ENCODE results near the gene IRX3.

IRX3 gene

DNA sequence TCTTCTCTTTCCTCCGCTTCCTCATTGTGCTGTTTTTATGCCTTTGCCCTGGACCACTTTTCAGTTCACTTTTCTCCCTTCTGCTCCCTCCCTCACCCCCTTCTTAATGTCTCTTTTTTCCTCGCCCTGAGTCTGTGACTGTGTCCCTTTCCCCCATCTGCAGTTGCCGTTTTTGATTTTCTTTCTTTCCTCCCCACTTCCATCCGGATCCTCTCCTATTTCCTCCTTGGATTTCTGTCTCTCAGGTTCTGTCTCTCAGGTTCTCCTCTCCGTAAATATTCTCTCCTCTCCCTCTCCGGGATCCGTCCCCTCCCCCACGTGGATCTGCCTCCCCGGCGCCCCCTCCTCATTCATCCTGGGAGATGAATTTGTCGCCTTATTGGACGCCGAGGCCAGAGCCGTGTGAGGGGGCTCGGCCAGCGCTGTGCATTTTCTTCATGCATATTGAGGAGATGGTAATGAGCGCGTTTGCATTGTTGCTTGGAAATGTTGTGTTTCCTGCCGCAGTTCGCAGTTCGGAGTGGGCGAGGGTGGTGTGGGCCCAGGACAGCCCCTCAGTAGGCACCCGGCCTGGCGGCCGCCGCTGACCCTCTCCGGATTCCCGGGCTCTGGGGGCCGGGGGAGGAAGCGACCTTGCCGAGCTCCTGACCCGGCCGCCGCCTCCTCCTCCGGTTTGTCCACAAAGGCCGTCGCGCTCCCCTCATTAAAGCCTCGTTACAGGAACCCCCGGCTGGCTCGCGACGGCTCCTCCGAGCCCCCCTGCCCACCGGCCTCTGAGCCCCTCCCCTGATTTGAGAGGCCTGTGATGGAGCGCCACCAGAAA lies 4.5 kb upstream of the IRX3 start:
- DNase-seq: no peak

GRCh38 chr16:54289945-54290832 lies 3.6 kb upstream of the IRX3 start:
- no peak for DNase-seq

DNA sequence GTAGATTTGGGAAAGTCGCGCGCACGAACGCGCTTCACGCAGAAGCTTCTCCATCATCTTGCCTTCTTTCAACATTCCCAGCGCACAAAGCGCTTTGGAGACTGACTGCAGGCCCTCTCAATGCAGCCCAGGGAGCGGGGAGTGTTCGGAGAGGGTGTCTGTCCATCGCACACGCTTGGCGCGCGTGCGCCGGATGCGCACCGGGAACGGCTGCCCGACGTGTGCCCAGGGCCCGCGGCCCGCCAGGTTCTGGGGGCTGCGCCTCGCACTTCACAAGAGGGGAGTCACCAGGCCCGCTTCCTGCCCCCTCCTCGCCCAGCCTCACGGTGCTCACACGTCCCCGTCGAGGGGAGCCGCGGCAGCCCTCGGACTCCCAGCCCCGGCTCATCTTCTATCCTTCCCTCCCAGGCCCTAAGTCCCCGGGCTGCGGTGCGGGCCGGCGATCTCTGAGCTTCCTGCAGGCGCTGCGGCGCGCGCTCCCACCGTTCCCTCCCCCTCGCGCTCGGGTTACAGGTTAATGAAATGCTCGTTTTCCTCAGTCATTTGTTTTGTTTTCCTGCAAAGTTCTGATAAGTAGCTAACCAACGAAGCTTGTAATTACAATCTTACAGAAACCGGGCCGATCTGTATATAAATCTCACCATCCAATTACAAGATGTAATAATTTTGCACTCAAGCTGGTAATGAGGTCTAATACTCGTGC lies 2.8 kb upstream of the IRX3 start:
- no peak for DNase-seq

DNA sequence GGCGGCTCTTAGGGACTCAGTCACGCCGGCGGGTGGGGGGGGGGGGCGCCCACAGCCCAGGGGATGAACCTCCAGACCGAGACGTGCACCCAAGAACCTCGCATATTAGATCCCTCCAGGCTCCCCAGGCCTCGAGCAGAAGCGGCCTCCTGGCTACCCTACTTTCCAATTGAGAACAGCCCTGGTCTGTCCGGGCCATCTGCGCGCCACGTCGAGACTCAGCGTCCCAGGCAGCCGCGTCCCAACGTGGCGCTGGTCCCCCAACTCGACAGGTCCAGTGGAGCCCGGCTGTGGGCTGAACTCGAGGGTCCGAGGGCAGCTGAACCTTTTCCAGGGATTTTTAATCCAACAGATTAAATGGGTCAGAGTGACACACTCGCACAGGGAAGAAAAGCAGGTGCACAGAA lies 2.3 kb upstream of the IRX3 start:
- DNase-seq: no peak

GRCh38 chr16:54288030-54288834 lies 1.6 kb upstream of the IRX3 start:
- DNase-seq: no peak

DNA sequence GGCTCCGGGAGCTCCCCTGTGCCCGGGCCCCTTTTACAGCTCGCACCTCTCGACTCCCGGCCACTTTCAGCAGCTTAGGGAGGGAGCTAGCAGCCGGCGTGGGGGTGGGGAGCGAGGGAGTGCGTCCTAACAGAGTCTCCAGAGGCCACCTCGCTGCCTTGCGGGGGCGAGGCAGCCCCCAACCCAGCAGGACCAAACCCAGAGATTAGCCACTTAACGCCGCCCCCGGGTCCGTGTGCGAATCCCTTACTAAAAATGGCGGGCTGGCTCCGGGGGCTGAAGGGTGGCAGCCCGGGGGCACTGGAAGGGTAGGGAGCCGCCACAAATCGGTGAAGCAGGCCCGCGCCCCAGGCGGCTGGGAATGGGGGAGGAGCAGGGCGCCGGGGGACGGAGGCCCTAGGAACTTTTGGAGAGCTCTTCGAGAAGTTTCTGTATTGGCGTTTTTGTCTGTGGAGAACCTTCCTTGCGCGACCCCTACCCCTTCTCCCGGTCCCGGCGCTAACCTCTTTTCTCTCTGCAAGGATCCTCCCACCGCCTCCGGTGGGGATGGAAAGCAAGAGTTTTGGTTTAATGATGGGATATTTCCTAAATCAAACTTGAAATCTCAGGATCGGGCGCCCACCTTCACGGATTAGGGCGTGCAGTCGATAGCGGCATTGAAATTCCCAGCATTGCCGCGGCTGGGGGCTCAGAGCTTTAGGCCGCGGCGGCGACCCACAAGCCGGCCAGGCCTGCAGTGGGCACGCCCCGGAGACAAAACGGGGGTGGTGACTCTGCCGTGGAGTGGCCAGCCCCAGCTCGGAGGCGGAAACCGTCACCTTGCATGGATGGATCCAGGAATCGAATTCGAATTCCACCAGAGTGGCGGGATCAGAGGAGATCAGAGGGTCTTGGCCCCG lies 793 bp upstream of the IRX3 start:
- DNase-seq: no peak

DNA sequence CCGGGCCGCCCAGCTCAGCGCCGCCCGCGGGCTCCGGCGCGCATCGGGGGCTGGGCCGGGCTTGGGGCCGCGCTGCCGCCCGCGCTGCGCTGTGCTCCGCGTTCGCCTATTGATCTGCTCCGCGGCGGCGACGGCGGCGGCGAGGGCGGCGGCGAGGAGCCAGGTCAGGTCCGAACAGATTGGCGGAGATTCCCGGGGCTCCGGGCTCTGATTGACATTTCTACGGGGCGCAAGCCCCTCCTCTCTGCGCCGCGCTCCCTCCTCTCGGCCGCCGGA lies 559 bp downstream of the IRX3 start:
- no peak for DNase-seq

GRCh38 chr16:54285414-54286089 lies 1.0 kb downstream of the IRX3 start:
- DNase-seq: no peak

DNA sequence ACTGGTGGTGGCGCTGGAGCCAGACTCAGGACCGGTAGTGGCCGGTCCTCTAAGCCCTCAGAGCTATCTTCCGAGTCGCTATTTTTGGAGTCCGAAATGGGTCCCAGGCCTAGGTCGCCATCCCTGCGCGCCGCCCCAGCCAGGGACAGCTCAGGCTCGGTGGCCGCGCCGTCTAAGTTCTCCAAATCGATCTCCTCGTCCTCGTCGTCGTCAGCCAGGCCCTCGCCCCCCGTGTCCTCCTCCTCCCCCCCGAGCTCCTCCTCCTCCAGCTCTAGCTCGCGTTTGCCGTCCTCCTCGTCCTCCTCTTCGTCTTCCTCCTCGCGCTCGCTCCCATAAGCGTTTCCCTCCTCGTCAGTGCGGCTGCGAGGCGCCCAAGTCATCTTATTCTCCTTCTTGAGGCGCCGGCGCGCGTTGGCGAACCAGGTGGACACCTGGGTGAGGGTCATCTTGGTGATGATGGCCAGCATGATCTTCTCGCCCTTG lies 1.6 kb downstream of the IRX3 start:
- no peak for DNase-seq

DNA sequence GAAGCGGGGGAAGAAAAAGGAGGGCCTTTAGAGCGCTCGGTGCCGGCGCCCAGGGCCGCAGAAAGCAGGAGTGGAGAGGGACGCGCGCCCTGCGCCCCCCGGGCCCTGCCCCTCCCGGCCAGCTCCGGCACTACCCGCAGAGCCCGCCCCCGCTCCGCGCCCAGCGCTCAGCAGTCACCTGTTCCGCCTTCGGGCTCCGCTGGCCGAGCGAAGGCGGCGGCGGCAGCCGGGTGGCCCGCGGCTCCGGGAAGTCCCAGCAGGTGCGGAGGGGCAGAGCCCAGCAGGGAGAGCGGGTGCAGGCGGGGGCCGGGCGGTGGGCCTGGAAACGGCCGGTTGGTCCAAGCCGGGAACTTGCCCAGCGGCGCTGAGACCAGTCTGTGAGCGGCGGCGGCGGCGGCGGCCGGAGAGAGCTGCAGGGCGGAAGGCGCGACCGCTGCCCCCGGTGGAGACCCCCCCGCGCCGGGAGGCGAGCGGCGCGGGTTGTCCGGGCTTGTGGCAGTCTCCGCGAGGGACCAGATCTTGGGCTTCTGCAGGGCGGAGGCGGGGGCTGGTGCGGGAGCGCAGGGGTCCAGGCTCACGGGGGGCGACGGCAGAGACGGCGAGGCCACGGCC lies 2.2 kb downstream of the IRX3 start:
- no peak for DNase-seq

- DNase-seq: no peak
Observed at GRCh38 chr16:54283725-54284318, 2.8 kb downstream of the IRX3 start.

- DNase-seq: no peak
Observed at GRCh38 chr16:54282928-54283724, 3.5 kb downstream of the IRX3 start.

DNA sequence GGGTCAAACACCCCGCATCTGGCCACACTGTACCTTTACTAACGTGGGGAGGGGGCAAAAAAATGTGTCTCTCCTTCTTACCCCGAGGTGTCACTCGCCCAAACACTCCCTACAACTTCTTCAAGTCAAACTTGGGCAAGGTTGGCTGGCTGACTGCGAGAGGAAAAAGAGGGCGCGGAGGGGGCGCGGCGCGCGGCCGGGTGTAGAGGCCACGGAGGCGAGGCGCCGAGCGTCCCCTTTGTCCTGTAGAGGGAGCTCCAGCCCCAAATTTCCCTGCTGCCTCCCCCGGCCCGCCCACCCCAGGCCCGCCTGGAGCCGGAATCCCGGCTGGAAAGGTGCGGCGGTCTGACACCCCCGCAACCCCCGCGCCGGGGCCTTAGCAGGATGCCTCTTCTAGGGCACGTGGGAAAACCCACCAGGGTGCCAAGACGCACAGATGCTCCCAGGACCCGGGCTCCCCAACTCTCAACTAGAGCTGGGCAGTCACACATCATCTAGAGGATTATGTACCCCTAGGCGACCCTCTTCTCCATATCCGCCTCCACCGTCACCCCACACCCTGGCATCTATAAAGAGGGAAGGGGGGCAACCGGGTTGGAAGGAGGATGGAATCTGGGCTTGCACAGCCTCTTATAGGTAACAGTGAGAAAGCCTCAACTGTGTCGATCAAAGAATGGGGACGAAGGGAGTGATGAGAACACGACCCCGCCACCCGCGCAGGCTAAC lies 4.2 kb downstream of the IRX3 start:
- peak; percentile 62 for DNase-seq

GRCh38 chr16:54281535-54282201 lies 4.9 kb downstream of the IRX3 start:
- DNase-seq: no peak

- no peak for DNase-seq
Observed at GRCh38 chr16:54280751-54281150, 5.8 kb downstream of the IRX3 start.

GRCh38 chr16:54277845-54278703 lies 8.5 kb downstream of the IRX3 start:
- no peak for DNase-seq

DNA sequence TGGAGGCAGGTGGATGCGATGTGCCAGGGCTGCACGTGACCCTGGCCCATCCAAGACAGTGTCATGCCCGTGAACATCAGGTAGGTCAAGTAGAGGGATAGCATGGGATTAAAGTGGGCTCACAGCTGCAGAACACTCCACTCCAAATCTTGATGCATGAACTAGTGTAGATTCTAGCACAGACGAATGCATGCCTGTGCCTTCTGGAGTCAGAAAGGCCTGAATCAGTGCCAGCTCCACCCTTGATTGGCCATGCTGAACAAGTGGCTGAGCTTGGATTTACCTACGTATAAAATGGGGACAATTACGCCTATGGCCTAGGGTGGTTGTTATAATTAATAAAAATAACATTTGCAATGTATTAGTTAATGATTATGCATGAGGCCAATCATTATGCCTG lies 10.6 kb downstream of the IRX3 start:
- DNase-seq: no peak
